SU-DHL-6 (cell line): ENCODE results near the gene TPH2.

Experiments
- EZH2phosphoT487 ChIP-seq: fragments of 200-600 bp; sonication (generic), shearing (Covaris generic); conservative IDR thresholded peaks from 2 replicates; pipeline ENCODE4 v1.6.1; 2018; ENCODE audit warnings: mild to moderate bottlenecking, antibody characterized with exemption, low read length, moderate library complexity, mixed read lengths
- TF ChIP-seq, protein P1 (sequence below): fragments of 200-600 bp; sonication (generic); IDR thresholded peaks from one replicate; pipeline ENCODE4 v1.5.1; 2017; ENCODE audit warnings: antibody characterized with exemption, mild to moderate bottlenecking, low read length, moderate library complexity; ENCODE audit not compliant: insufficient read depth, poor library complexity, severe bottlenecking

DNA sequence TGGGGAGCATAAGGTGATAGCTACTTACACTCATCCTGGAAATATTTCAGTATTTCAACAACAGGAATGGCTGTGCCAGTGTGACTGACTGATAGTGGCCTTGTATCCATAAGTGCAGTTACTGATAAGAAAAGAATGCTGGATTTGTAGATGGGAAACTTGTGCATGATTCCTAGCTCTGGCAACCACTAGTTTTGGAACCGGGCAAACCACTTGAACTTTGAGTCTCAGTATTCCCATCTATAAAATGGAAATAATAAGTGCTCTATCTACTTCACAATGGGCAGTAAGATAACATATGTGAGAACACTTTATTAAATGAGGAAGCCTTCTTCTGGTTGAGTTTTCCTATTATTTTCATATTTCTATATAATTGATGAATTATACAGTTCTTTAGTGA, 77.2 kb downstream of the TPH2 start:
- TF ChIP-seq, protein P1, sequence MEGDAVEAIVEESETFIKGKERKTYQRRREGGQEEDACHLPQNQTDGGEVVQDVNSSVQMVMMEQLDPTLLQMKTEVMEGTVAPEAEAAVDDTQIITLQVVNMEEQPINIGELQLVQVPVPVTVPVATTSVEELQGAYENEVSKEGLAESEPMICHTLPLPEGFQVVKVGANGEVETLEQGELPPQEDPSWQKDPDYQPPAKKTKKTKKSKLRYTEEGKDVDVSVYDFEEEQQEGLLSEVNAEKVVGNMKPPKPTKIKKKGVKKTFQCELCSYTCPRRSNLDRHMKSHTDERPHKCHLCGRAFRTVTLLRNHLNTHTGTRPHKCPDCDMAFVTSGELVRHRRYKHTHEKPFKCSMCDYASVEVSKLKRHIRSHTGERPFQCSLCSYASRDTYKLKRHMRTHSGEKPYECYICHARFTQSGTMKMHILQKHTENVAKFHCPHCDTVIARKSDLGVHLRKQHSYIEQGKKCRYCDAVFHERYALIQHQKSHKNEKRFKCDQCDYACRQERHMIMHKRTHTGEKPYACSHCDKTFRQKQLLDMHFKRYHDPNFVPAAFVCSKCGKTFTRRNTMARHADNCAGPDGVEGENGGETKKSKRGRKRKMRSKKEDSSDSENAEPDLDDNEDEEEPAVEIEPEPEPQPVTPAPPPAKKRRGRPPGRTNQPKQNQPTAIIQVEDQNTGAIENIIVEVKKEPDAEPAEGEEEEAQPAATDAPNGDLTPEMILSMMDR: no peak
- TF ChIP-seq EZH2phosphoT487: no peak
